GM19240 (cell line): ENCODE results near the gene PHC2.

ENCODE experiments used
- DNase-seq: peaks from one replicate; pipeline ENCODE4 v3.0.0; 2011; ENCODE audit warnings: low spot score; ENCODE audit not compliant: insufficient read length

The PHC2 gene

GRCh38 chr1:33371334-33371733 lies 59.6 kb downstream of the PHC2 start:
- DNase-seq, result no peak

- no peak for DNase-seq
Measured at GRCh38 chr1:33370827-33371226, 60.1 kb downstream of the PHC2 start.

GRCh38 chr1:33370301-33370700 lies 60.6 kb downstream of the PHC2 start:
- DNase-seq, result no peak

GRCh38 chr1:33369764-33370163 lies 61.1 kb downstream of the PHC2 start:
- DNase-seq, result no peak

GRCh38 chr1:33369081-33369480 lies 61.8 kb downstream of the PHC2 start:
- no peak for DNase-seq

- no peak for DNase-seq
Measured at GRCh38 chr1:33368431-33368830, 62.5 kb downstream of the PHC2 start.

GRCh38 chr1:33367485-33368405 lies 63.1 kb downstream of the PHC2 start:
- DNase-seq, result peak; percentile 69

GRCh38 chr1:33366762-33367484 lies 64.0 kb downstream of the PHC2 start:
- no peak for DNase-seq

- DNase-seq, result no peak
Measured at GRCh38 chr1:33365560-33365997, 65.3 kb downstream of the PHC2 start.

- no peak for DNase-seq
Measured at GRCh38 chr1:33364565-33364918, 66.4 kb downstream of the PHC2 start.

- no peak for DNase-seq
Measured at GRCh38 chr1:33363470-33363861, 67.4 kb downstream of the PHC2 start.

- DNase-seq, result no peak
Measured at GRCh38 chr1:33363021-33363420, 67.9 kb downstream of the PHC2 start.

GRCh38 chr1:33361532-33362235 lies 69.2 kb downstream of the PHC2 start:
- DNase-seq, result no peak

GRCh38 chr1:33360367-33360766 lies 70.5 kb downstream of the PHC2 start:
- no peak for DNase-seq

- no peak for DNase-seq
Measured at GRCh38 chr1:33359931-33360330, 71.0 kb downstream of the PHC2 start.

GRCh38 chr1:33358795-33359503 lies 71.9 kb downstream of the PHC2 start:
- DNase-seq, result no peak

- no peak for DNase-seq
Measured at GRCh38 chr1:33358114-33358794, 72.6 kb downstream of the PHC2 start.

- no peak for DNase-seq
Measured at GRCh38 chr1:33357099-33357498, 73.8 kb downstream of the PHC2 start.

- no peak for DNase-seq
Measured at GRCh38 chr1:33354707-33355316, 76.1 kb downstream of the PHC2 start.

- DNase-seq, result no peak
Measured at GRCh38 chr1:33353531-33353930, 77.4 kb downstream of the PHC2 start.
